Muscle of leg (tissue), 16 donors: ENCODE data around the gene PTPN14. TPM values are rescaled to one million over a fixed set of nuclear protein-coding genes. Genes with fewer than 3 reads are reported as not detected.
A peak's percentile ranks its signal among the peaks of the same experiment; 100 is the strongest.
"Not testable (repeated sequence)": the region's sequence is repeated elsewhere in the genome, so short reads cannot be mapped to it uniquely, and the experiment has no call there.

Source experiments
- DNase-seq: peaks from one replicate; pipeline ENCODE4 v3.0.0; 2013
- H3K27ac ChIP-seq: one replicate; pipeline ENCODE4 v1.5.1; 2013; ENCODE audit warnings: mild to moderate bottlenecking, low read length, control low read depth
- H3K27me3 ChIP-seq: one replicate; pipeline ENCODE4 v1.6.1; 2013; ENCODE audit warnings: low read length; ENCODE audit not compliant: control insufficient read depth, insufficient read depth
- H3K36me3 ChIP-seq: one replicate; pipeline ENCODE4 v1.6.1; 2013; ENCODE audit warnings: low read length; ENCODE audit not compliant: control insufficient read depth, insufficient read depth
- H3K4me1 ChIP-seq: one replicate; pipeline ENCODE4 v1.6.1; 2013; ENCODE audit warnings: low read length; ENCODE audit not compliant: control insufficient read depth, insufficient read depth
- H3K4me3 ChIP-seq: one replicate; pipeline ENCODE4 v1.5.1; 2013; ENCODE audit warnings: low read length, control low read depth
- H3K9me3 ChIP-seq: replicated peaks from 2 replicates; pipeline ENCODE4 v1.6.1; 2013; ENCODE audit warnings: low read depth, low read length; ENCODE audit not compliant: control insufficient read depth
- WGBS: methylation state at CpG from one replicate; pipeline ENCODE4 v1.1.5; 2013; ENCODE audit warnings: missing lambda C conversion rate; ENCODE audit not compliant: insufficient coverage; 5-methylcytosine and 5-hydroxymethylcytosine counted together
- long read RNA-seq, 11 donors: transcript quantifications; one replicate each; lab custom pipeline, GENCODE V29; 2026
- polyA plus RNA-seq, 8 donors: library from polyadenylated mRNA; unstranded; fragments of 120-200 nt; gene quantifications; one replicate each; pipeline versions ENCODE4 v1.2.1 to v1.2.3, GENCODE V29; 2013; ENCODE audit warnings: inconsistent platforms in 1 of 8, low replicate concordance in 1 of 8; ENCODE audit not compliant: insufficient read length in 8 of 8, insufficient read depth in 1 of 8
- total RNA-seq: library from RNA; stranded (reverse); fragments of 120-200 nt; gene quantifications from one replicate; pipeline ENCODE4 v1.2.4, GENCODE V29; 2013

PTPN14 gene
- 14.6 TPM for total RNA-seq
- polyA plus RNA-seq = 10 to 100 TPM in 7 of 8 donors, 1 to 10 TPM in 1; 9.4 to 25.2 (median 16.1) TPM
- long read RNA-seq, donor 1, full-length matches to known transcripts = 1 of 1 reads
- long read RNA-seq, donor 1, partial matches to known transcripts = 0 of 1 reads
- long read RNA-seq, donor 1, other reads (novel, unspliced or antisense) = 0 of 1 reads
- long read RNA-seq, donor 2 = 0 reads
- long read RNA-seq, donor 3, full-length matches to known transcripts = 1 of 1 reads
- long read RNA-seq, donor 3, partial matches to known transcripts = 0 of 1 reads
- long read RNA-seq, donor 3, other reads (novel, unspliced or antisense) = 0 of 1 reads
- long read RNA-seq, donor 4, partial matches to known transcripts = 6 of 6 reads
- long read RNA-seq, donor 4, other reads (novel, unspliced or antisense) = 0 of 6 reads
- long read RNA-seq, donor 5, full-length matches to known transcripts = 1 of 1 reads
- long read RNA-seq, donor 5, partial matches to known transcripts = 0 of 1 reads
- long read RNA-seq, donor 5, other reads (novel, unspliced or antisense) = 0 of 1 reads
- long read RNA-seq, donor 6, full-length matches to known transcripts = 1 of 1 reads
- long read RNA-seq, donor 6, partial matches to known transcripts = 0 of 1 reads
- long read RNA-seq, donor 6, other reads (novel, unspliced or antisense) = 0 of 1 reads
- long read RNA-seq, donor 7 = 0 reads
- long read RNA-seq, donor 8 = 0 reads
- long read RNA-seq, donor 9 = 0 reads
- long read RNA-seq, donor 10, full-length matches to known transcripts = 1 of 12 reads
- long read RNA-seq, donor 10, partial matches to known transcripts = 11 of 12 reads
- long read RNA-seq, donor 10, other reads (novel, unspliced or antisense) = 0 of 12 reads
- long read RNA-seq, donor 11, partial matches to known transcripts = 6 of 6 reads
- long read RNA-seq, donor 11, other reads (novel, unspliced or antisense) = 0 of 6 reads

GRCh38 chr1:214551436-214552173 is at the start of gene PTPN14:
Gene PTPN14 (minus strand): TSS chr1:214551602. CDS start chr1:214464803, 86,799 bp downstream.
- H3K4me3 ChIP-seq = peak within 1 kb of the TSS; percentile 95
- DNase-seq = peak; percentile 96
- peaks cover 3% of the 10 kb centered on the region for H3K27me3 ChIP-seq
- H3K4me1 ChIP-seq = peaks cover 23% of the 10 kb centered on the region
- WGBS = 0% methylated on average over 63 of the region's 67 CpGs
- H3K27ac ChIP-seq = peak within 1 kb of the TSS; percentile 99
- no peaks in the 10 kb centered on the region for H3K36me3 ChIP-seq
- no peaks in the 10 kb centered on the region for H3K9me3 ChIP-seq

GRCh38 chr1:214593158-214593557 is 41.8 kb upstream of the PTPN14 start:
- H3K27ac ChIP-seq = no peak overlapping the region
- no peaks in the 10 kb centered on the region for H3K4me1 ChIP-seq
- no peak for DNase-seq
- no peaks in the 10 kb centered on the region for H3K27me3 ChIP-seq
- H3K36me3 ChIP-seq = no peaks in the 10 kb centered on the region
- H3K4me3 ChIP-seq = no peak overlapping the region
- H3K9me3 ChIP-seq = no peaks in the 10 kb centered on the region

GRCh38 chr1:214591918-214592317 is 40.5 kb upstream of the PTPN14 start:
- 90% methylated on average over 5 of the region's 8 CpGs for WGBS
- not testable (repeated sequence) for H3K27ac ChIP-seq, H3K4me3 ChIP-seq

GRCh38 chr1:214590696-214591095 is 39.3 kb upstream of the PTPN14 start:
- Histone ChIP-seq H3K9me3 (no peaks in the 10 kb centered on the region), H3K27me3 (no peaks in the 10 kb centered on the region), H3K4me3 (no peak overlapping the region), H3K4me1 (no peaks in the 10 kb centered on the region), H3K36me3 (no peaks in the 10 kb centered on the region), H3K27ac (no peak overlapping the region)
- WGBS = 68% methylated on average over 3 of the region's 5 CpGs
- DNase-seq = no peak

More at GRCh38 chr1:214591918-214592317, 40.5 kb upstream of the PTPN14 start:
- H3K27me3 ChIP-seq, H3K36me3 ChIP-seq, H3K9me3 ChIP-seq, DNase-seq, H3K4me1 ChIP-seq: not testable (repeated sequence)

- no peak overlapping the region for H3K27ac ChIP-seq
- H3K27me3 ChIP-seq = no peaks in the 10 kb centered on the region
- H3K9me3 ChIP-seq = no peaks in the 10 kb centered on the region
- no peak for DNase-seq
- no peaks in the 10 kb centered on the region for H3K36me3 ChIP-seq
- no peak overlapping the region for H3K4me3 ChIP-seq
- no peaks in the 10 kb centered on the region for H3K4me1 ChIP-seq
- 94% methylated on average over 2 of the region's 4 CpGs for WGBS
Observed at GRCh38 chr1:214588963-214589597, 37.7 kb upstream of the PTPN14 start.

- Histone ChIP-seq H3K9me3 (no peaks in the 10 kb centered on the region), H3K27me3 (no peaks in the 10 kb centered on the region), H3K4me1 (no peaks in the 10 kb centered on the region), H3K4me3 (no peak overlapping the region), H3K27ac (no peak overlapping the region), H3K36me3 (no peaks in the 10 kb centered on the region)
- WGBS = no CpG with 5 or more reads among the region's 5 CpGs
- DNase-seq = no peak
Observed at GRCh38 chr1:214587165-214587564, 35.8 kb upstream of the PTPN14 start.

GRCh38 chr1:214586621-214587020 is 35.2 kb upstream of the PTPN14 start:
- H3K36me3 ChIP-seq = no peaks in the 10 kb centered on the region
- no peaks in the 10 kb centered on the region for H3K9me3 ChIP-seq
- 76% methylated on average over 2 of the region's 3 CpGs for WGBS
- H3K4me1 ChIP-seq = no peaks in the 10 kb centered on the region
- no peak for DNase-seq
- H3K4me3 ChIP-seq = no peak overlapping the region
- no peak overlapping the region for H3K27ac ChIP-seq
- no peaks in the 10 kb centered on the region for H3K27me3 ChIP-seq

- no peaks in the 10 kb centered on the region for H3K27me3 ChIP-seq
- no peak overlapping the region for H3K4me3 ChIP-seq
- H3K27ac ChIP-seq = no peak overlapping the region
- peak; percentile 66 for DNase-seq
- H3K9me3 ChIP-seq = no peaks in the 10 kb centered on the region
- no peaks in the 10 kb centered on the region for H3K4me1 ChIP-seq
- no CpG with 5 or more reads among the region's 1 CpG for whole genome bisulfite sequencing
- H3K36me3 ChIP-seq = no peaks in the 10 kb centered on the region
Observed at GRCh38 chr1:214584805-214585766, 33.7 kb upstream of the PTPN14 start.
